Measurements from ENCODE around the gene ACAP3.

The ACAP3 gene

DNA sequence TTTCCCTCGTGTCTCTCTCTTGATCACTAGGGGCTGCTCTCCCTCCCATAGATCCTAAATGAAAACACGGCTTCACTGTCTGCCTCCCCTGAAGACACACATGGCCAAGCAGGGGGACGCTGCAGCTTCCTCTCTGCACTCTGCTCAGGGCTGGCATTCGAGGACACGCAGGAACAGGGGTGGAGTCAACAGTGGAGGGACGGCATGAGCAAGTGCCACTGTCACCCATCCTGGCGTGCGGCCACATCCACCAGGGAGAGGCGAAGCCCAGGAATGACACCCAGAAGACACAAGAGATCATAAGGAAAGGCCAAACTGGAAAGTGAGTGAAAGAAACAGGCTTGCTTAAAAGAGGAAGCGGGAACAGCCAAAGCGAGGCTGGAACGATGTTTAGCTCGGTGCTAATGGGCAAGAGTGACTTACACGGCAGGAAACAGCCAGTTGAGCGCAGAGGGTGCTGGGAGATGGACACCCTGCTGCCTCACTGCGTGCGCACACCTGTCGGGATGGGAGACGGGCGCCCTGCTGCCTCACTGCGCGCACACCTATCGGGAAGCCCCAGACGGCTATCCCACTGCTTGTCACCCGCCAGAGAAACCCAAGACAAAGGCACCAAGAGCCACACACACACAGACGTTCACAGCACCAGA lies 47.7 kb downstream of the ACAP3 start:
- TF ChIP-seq GATA2 (IDR thresholded peaks at IDR 0.05; ENCODE audit: low read depth, low read length), result no peak
- no peak for TF ChIP-seq GATA3 (IDR thresholded peaks at IDR 0.05; ENCODE audit: low read depth, low read length)

DNA sequence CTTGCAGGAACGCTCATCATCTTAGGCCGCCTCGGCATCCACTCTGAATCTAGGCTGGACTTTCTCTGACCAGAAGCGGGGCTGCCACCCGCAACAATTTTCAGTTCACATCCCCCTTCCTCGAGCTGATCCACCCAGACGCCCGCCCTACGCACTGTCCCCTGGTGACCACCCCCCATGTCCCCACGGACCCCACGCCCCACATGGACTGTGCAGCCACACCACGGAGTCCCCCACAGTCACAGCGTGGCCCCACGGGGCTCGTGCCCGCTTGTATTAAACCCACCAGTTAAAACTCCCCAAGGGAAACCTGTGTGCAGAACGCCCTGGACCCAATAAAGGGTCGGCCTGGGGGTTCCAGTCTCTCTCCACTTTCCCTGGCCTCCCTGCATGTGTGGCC lies 48.2 kb downstream of the ACAP3 start:
- TF ChIP-seq GATA2 (IDR thresholded peaks at IDR 0.05; ENCODE audit: low read depth, low read length), result no peak
- TF ChIP-seq GATA3 (IDR thresholded peaks at IDR 0.05; ENCODE audit: low read depth, low read length), result no peak

DNA sequence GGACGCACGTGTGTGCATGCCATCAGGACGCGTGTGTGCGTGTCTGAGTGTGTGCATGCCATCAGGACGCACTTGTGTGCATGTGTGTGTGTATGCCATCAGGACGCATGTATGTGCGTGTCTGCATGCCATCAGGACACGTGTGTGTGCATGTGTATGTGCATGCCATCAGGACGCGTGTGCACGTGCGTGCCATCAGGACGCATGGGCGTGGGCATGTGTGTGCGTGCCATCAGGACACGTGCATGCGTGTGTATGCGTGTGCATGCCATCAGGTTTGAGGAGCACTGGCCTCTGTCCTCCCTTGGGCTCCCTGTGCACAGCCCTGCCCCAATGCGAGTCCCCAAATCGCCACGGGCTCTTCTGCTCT lies 48.6 kb downstream of the ACAP3 start:
- TF ChIP-seq GATA3 (IDR thresholded peaks at IDR 0.05; ENCODE audit: low read depth, low read length) (no peak), GATA2 (IDR thresholded peaks at IDR 0.05; ENCODE audit: low read depth, low read length) (no peak)

DNA sequence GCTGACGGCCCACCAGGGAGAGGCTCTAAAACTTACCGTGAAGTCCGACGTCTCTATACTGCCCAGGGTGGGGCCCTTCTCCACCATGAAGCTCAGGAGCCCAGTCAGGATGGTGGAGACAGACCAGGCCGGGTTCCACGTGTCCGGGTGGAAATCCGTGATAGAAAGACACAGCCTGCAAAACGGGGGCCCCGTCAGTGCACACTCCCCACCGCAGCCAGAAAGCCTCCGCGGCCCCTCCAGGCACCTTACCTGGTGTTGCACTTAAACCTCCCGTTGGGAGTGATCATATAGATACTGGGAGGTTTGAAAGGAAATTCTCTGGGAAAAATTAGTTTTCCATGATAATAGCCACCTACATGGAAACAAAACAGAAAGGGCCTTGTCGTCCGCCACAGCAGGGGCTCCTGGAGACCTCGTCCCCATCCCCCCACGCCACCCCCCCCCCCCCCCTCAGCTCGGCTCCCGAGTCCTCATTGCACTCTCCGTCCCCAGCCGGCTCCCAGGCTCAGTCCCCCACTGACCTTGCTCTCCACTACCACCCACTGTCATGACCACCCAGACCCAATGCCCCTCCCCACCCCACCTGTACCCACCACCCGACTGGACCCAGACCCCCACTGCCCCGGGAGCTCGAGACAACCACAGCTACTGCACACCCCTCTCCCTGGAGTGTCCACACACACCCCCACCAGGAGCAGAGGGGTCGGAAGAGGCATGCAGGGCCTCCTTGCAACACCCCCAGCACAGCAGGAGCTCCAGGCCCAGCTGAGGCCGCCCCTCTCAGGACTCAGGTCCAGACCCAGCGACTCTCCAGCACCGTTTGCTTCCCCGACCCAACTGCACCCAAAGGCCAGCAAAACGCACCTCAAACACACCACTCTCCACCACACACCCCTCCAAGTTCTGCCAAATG lies 50.5 kb downstream of the ACAP3 start:
- TF ChIP-seq GATA3 (IDR thresholded peaks at IDR 0.05; ENCODE audit: low read depth, low read length) (no peak), GATA2 (IDR thresholded peaks at IDR 0.05; ENCODE audit: low read depth, low read length) (no peak)

DNA sequence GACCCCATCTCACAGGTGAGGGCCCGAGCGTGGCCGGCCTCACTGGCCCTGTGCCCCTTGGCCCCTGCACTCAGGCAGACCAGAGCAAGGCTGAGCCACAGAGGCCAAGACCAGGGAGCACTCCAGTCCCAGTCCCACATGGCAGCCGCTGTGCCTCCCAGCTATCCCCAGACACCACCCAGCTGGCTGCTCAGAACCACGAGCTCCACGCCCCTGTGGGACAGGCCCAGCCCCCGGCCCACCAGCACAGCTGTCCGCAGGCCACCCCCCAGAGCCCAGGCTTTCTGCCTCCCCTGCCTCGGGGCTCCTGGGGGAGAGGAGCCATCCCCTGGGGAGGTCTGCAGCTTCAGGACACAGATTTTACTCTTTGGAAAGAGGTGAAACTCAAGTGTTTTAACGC lies 52.1 kb downstream of the ACAP3 start:
- no peak for TF ChIP-seq GATA3 (IDR thresholded peaks at IDR 0.05; ENCODE audit: low read depth, low read length)
- TF ChIP-seq GATA2 (IDR thresholded peaks at IDR 0.05; ENCODE audit: low read depth, low read length), result no peak

DNA sequence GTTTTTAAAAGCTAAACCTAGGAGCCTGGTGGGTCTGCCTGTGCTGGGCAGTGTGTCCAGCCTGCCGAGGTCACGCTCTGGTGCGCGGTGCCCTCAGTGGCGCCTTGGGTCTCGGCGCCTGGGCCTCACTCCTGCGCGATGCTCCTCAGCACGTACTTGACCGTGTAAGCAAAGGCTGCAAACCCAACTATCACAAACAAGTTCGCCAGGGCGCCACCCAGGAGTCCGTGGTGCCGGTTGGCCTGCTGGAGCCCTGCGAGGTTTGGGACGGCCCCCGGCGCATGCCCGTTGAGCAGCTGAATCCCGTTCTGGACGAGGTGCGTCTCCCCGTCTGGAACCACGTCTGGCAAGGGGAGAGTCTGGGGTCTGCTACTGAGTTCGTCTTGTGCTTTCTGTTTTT lies 52.7 kb downstream of the ACAP3 start:
- TF ChIP-seq GATA3 (IDR thresholded peaks at IDR 0.05; ENCODE audit: low read depth, low read length) (no peak), GATA2 (IDR thresholded peaks at IDR 0.05; ENCODE audit: low read depth, low read length) (no peak)

DNA sequence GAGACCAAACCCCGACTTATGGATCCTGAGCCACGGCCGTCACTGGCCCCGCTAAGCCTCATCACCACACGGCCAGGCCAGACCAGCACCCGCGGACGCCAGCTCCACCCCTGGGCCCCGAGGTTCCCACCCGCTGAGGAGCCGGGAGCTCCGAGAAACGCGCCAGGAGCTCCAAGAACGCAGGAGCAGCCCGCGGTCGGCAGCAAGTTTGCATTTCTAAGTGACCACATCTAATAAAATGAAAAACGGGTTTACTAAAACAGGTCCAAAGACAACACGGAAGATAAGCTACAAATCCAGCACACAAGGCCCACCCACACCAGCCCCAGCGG lies 53.1 kb downstream of the ACAP3 start:
- no peak for TF ChIP-seq GATA3 (IDR thresholded peaks at IDR 0.05; ENCODE audit: low read depth, low read length)
- TF ChIP-seq GATA2 (IDR thresholded peaks at IDR 0.05; ENCODE audit: low read depth, low read length), result no peak

DNA sequence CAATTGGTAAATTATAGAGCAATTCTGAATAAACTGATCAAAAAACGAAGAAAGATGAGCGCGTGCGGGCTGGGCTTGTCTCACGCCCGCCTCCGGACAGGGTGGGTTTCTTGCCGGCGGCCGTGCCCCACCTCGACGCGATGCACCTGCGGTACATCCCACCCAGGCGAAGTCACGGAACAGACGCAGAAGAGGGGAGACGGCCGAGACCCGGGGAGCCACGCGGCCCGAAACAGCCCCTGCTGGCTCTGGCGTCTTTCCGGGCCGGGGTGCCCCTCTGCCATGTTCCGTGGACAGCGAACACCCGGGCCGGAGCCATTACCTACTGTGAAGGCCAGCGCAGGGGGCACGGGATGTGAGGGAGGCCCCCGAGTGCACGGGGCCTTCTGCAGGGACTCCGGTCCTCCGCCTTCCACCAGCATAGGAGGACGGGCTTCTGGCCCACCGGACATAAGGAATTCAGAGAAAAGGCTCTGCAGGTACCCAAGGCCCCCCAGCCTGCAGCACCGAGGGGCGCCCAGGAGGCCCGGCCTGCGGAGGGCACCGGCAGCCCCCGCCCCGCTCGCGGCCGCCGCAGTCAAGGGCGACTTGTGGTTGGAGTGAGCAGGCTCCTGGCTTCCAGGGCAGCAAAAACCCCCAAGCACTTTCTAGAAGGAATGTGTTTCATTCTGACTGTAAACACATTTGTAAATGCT lies 53.6 kb downstream of the ACAP3 start:
- TF ChIP-seq GATA2 (IDR thresholded peaks at IDR 0.05; ENCODE audit: low read depth, low read length) (no peak), GATA3 (IDR thresholded peaks at IDR 0.05; ENCODE audit: low read depth, low read length) (no peak)

DNA sequence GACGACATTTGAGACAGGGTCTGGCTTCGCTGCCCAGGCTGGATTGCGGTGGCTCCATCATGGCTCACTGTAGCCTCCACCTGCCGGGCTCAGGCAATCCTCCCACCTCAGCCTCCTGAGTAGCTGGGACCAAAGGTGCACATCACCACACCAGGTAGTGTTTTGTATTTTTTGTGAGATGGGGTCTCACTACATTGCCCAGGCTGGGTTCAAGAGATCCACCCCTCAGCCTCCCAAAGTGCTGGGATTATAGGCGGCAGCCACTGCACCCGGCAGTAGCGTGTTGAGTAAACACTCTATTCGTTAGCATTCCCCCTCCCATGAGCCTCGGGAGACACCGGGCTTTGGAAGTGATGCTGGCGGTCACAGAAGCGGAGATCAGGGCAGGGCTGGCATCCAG lies 54.4 kb downstream of the ACAP3 start:
- TF ChIP-seq GATA2 (IDR thresholded peaks at IDR 0.05; ENCODE audit: low read depth, low read length), result no peak
- no peak for TF ChIP-seq GATA3 (IDR thresholded peaks at IDR 0.05; ENCODE audit: low read depth, low read length)

DNA sequence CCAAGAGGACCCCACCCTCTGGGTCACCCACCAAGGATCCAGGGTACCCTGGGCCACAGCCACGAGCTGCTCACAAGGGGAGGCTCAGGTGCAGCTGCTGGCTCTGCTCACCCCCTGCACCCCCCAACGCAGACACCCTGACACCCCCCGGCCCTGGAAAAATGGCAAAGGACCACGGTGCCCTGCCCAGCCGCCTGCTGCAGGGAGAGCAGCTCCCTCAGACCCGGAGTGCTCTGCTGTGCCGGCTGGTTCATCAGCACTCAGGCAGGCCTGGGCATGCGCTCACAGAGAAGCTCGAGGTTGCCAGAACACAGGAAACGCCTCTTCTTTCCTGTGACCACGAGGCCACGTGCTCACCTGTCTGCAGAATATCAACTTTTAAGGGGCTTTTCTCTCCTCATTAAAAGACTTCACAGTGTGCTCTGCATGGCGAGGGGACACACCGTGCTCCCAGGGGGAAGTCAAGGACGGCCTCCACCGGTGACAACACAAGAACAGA lies 56.9 kb downstream of the ACAP3 start:
- no peak for TF ChIP-seq GATA3 (IDR thresholded peaks at IDR 0.05; ENCODE audit: low read depth, low read length)
- no peak for TF ChIP-seq GATA2 (IDR thresholded peaks at IDR 0.05; ENCODE audit: low read depth, low read length)

DNA sequence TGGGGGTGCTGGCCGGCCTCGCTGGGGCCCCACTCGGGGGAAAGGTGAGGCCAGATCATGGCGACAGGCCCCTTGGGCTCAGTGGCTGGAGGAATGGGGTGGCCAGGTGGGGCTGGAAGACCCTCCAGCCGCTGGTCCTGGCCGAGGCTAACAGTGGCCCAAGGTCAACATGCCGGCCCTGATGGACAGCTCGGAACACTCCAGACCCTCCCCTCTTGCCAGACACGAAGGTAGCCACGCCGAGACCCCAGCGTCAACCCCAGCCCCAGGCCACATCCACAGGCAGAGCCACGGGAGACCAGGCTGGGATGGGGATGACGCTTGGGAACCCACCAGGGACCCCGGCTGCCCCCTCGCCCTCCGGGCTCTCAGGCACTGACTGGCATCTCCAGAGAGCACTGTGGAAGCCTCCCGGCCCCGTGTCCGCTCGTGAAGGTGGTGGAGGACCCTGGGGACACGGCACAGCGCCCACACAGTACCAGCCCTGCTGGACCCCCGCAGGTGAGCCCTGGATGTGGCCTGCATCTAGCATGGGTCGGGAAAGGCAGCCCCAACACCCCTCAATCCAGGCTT lies 60.3 kb downstream of the ACAP3 start:
- TF ChIP-seq GATA2 (IDR thresholded peaks at IDR 0.05; ENCODE audit: low read depth, low read length) (no peak), GATA3 (IDR thresholded peaks at IDR 0.05; ENCODE audit: low read depth, low read length) (no peak)

DNA sequence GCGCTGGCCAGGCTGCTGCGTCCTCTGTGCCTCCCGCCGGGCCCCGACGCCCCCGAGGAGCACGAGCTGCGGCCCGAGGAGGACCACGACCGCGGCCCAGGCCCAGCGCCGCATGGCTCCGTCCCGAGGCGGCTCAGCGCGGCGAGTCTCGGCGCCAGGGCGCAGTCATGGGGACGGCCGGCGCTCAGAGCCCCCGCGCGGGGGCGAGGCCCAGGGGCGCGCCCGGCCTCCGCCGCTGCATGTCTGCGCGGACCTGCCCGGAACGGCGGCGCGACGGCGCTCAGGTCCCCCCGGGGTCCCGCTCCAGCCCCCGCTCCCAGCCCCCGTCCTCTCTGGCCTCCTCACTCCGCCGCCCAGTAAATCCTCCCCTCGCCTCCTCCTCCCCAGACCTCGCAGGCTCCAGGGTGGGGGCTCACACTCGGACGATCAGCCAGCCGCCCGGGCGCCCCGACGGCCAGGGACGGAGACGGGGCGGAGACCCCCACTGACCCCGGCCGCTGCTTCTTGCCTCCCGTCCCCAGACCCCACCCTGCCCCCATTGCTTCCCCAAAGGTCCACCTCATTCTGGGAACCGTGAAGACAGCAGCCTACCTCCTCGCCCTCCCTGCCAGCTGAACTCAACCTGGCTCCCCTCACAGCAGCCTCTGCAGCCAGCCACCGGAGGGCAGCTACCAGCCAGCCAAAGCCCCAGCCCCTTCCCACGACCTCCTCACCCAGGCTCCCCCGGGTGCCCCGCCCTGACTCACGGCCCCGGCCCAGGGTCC lies 61.0 kb downstream of the ACAP3 start, which contains the start of gene C1QTNF12:
Gene C1QTNF12 (minus strand): TSS at position 146 of the 764 bp plus-strand sequence. CDS start 32 bp downstream, at position 114.
- TF ChIP-seq GATA2 (IDR thresholded peaks at IDR 0.05; ENCODE audit: low read depth, low read length) (no peak), GATA3 (IDR thresholded peaks at IDR 0.05; ENCODE audit: low read depth, low read length) (no peak)

DNA sequence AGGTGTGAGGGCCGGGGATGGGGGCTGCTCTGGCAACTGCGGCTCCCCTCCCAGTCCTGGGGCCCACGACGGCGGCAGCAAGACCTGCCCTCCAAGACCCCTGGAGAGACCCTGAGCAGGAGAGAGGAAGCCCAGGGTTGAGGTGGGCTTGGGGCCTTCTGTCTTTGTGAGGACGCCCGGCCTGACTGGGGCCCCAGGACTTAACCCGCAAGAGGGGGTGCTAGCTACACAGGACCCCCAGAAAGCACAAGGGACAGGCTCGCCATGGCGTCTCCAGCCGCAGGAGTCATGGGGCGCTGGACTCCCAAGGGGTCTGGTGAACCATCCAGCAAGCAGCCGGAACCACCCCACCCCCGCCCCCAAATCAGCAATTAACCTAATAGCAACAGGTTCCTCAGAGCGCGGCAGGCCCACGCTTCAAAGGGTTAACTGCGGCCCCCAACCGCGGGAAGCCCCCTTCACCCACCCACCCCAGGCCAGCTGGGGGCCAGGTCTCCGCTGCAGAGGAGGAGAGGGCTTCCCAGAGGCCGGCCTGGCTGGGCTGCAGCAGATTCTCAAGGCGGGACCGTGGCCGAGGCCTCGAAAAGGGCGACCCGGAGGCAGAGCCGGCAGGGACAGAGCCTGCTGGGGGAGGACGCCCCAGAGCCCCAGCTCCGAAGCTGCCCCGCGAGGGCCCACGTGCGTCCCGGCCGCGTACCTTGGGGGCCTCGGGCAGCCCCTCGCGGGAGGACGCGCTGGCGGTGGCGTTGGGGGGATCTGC lies 61.7 kb downstream of the ACAP3 start:
- TF ChIP-seq GATA3 (IDR thresholded peaks at IDR 0.05; ENCODE audit: low read depth, low read length), result no peak
- TF ChIP-seq GATA2 (IDR thresholded peaks at IDR 0.05; ENCODE audit: low read depth, low read length), result no peak
